HFFc6 (cell line): ENCODE measurements around the gene SLC12A4. TPM values are rescaled to one million over a fixed set of nuclear protein-coding genes. Genes with fewer than 3 reads are reported as not detected.

Experiments used
- DNase-seq: peaks from one replicate; pipeline ENCODE4 v3.0.0-alpha.2; 2018
- H3K27ac Mint-ChIP-seq: 2 replicates; pipeline ENCODE4 v1.8.0; 2020; ENCODE audit warnings: mild to moderate bottlenecking, mixed read lengths
- H3K27me3 Mint-ChIP-seq: 2 replicates; pipeline ENCODE4 v1.8.0; 2021; ENCODE audit warnings: mild to moderate bottlenecking, moderate library complexity, mixed read lengths; ENCODE audit not compliant: insufficient read depth
- H3K36me3 Mint-ChIP-seq: 2 replicates; pipeline ENCODE4 v1.8.0; 2021; ENCODE audit warnings: low read depth, mixed read lengths
- H3K4me1 Mint-ChIP-seq: 2 replicates; pipeline ENCODE4 v1.8.0; 2020; ENCODE audit warnings: low read depth, mixed read lengths
- H3K4me3 Mint-ChIP-seq: 2 replicates; pipeline ENCODE4 v1.8.0; 2020; ENCODE audit warnings: mild to moderate bottlenecking, moderate library complexity, mixed read lengths
- H3K9me3 Mint-ChIP-seq: 2 replicates; pipeline ENCODE4 v1.8.0; 2020; ENCODE audit warnings: mild to moderate bottlenecking, mixed read lengths
- CTCF ChIP-seq: fragments of 200-600 bp; sonication (generic); IDR thresholded peaks from 2 replicates; pipeline ENCODE4 v1.5.0; 2021; ENCODE audit warnings: antibody characterized with exemption, mild to moderate bottlenecking
- total RNA-seq, 6 experiments: library from RNA; stranded (reverse); fragmentation: NEBNext Ultra II Directional; extraction: Animal tissue kit (Norgen Biotek cat#: 25700); gene quantifications; 2 replicates in 1 of 6; 3 replicates in 5 of 6; pipeline ENCODE4 v1.2.3, GENCODE V29; 2021

SLC12A4 gene
- total RNA-seq, 6 experiments from 2014 or later: 89.8 to 113 (median 98.9) TPM

GRCh38 chr16:67943256-67943618 lies 25.2 kb downstream of the SLC12A4 start:
- Mint-ChIP-seq H3K9me3 (no peaks in the 10 kb centered on the region), H3K27me3 (peaks cover 13% of the 10 kb centered on the region), H3K4me3 (no peak overlapping the region), H3K27ac (no peak overlapping the region), H3K4me1 (no peaks in the 10 kb centered on the region), H3K36me3 (peaks cover 18% of the 10 kb centered on the region; the same call in 1 of the 2 replicates)
- DNase-seq: no peak
- TF ChIP-seq CTCF: no peak

DNA sequence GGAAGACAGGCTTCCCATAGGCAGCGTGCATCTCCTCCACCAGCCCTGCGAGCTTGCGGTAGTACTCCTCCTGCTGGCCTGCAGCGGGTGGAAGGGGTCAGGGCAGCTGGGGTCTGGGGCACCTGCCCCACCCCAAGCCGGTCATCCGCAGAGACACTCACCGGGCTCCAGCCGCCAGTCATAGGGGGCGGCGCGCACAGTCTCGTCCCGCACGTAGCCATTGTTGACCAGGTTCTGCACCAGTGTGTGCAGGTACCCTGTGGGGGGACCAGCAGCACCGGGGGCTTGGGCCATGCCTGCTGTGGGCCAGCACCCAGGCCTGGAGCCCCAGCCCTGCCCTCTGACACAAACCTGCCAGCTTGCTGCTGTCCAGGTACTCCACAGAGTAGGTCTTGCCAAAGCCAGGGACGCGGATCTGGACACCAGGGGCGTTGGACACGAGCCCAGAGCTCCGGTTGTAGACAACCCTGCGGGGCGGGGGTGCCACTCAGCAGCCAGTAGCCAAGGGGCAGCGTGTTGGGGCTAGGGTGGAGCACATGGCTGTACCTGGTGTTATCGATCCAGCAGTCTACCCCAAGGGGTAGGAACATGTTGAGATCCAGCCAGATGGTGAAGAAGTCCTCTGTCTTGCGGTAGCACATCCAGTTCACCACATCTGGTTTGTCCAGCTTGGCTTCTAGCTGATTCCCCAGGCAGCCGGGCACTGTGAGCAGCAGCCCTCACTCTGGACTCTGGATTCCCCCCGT lies 25.8 kb downstream of the SLC12A4 start:
- no peak for TF ChIP-seq CTCF
- Mint-ChIP-seq H3K9me3 (no peaks in the 10 kb centered on the region), H3K27ac (no peak overlapping the region), H3K4me3 (no peak overlapping the region), H3K4me1 (no peaks in the 10 kb centered on the region), H3K36me3 (peaks cover 15% of the 10 kb centered on the region; the same call in 1 of the 2 replicates), H3K27me3 (peaks cover 13% of the 10 kb centered on the region)
- DNase-seq: no peak

DNA sequence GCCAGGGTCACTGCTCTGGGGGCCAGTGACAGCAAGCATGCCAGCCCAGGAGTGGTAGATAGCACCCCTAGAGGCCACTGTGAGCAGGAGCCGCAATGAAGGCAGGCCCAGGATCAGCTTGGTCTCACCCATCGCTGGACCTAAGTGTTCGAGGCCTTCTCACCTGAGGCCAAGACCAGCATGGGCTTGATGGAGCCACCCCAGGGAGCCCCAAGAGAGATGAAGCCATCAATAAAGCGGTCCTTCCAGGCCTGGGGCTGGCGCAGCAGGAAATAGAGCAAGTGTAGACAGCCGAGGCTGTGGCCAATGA lies 26.3 kb downstream of the SLC12A4 start:
- Mint-ChIP-seq H3K9me3 (no peaks in the 10 kb centered on the region), H3K27me3 (peaks cover 15% of the 10 kb centered on the region), H3K36me3 (peaks cover 15% of the 10 kb centered on the region; the same call in 1 of the 2 replicates), H3K4me1 (peaks cover 4% of the 10 kb centered on the region), H3K4me3 (no peak overlapping the region), H3K27ac (peak overlapping the region; percentile 44; the same call in 1 of the 2 replicates)
- peak; percentile 80 for TF ChIP-seq CTCF
- no peak for DNase-seq

- H3K36me3 Mint-ChIP-seq: peaks cover 15% of the 10 kb centered on the region; the same call in 1 of the 2 replicates
Observed at GRCh38 chr16:67941469-67942199, 26.8 kb downstream of the SLC12A4 start.

More at GRCh38 chr16:67941469-67942199, 26.8 kb downstream of the SLC12A4 start:
- Mint-ChIP-seq H3K27ac (no peak overlapping the region; the same call in 1 of the 2 replicates), H3K4me3 (no peak overlapping the region), H3K9me3 (no peaks in the 10 kb centered on the region; the same call in 1 of the 2 replicates), H3K27me3 (peaks cover 18% of the 10 kb centered on the region), H3K4me1 (peaks cover 9% of the 10 kb centered on the region)
- no peak for DNase-seq
- no peak for TF ChIP-seq CTCF
